Parietal lobe (tissue), 1 donor: Measurements from ENCODE around the gene TMEM106B. TPM values are rescaled to one million over a fixed set of nuclear protein-coding genes. Genes with fewer than 3 reads are reported as not detected.

Experiments used
- total RNA-seq: library from RNA; depleted of rRNA; stranded (reverse); fragments of >200 nt; gene quantifications from one replicate; pipeline ENCODE4 v1.2.3, GENCODE V29; 2014

Gene TMEM106B
- 56.7 TPM for total RNA-seq

GRCh38 chr7:12211054-12211710 lies at the start of gene TMEM106B:
TSS of gene TMEM106B (plus strand) at chr7:12211294. CDS start at chr7:12214811, 3,517 bp downstream.

Other genes with a start within 250 kb of the TMEM106B start
- gene VWDE, start 192.6 kb downstream of the TMEM106B start, total RNA-seq = 0.63 TPM